ENCODE data around the gene RRP8. TPM values are rescaled to one million over a fixed set of nuclear protein-coding genes. Genes with fewer than 3 reads are reported as not detected.

The RRP8 gene
- total RNA-seq, 1 experiment from 2014 or later, result 10.1 TPM

- no peaks in the 10 kb centered on the region for H3K4me1 ChIP-seq (replicated peaks; ENCODE audit: insufficient read depth)
- no peaks in the 10 kb centered on the region for H3K27me3 ChIP-seq (ENCODE audit: insufficient read depth, low read depth)
- H3K4me2 ChIP-seq, result no peak overlapping the region
- no peak overlapping the region for H3K4me3 ChIP-seq
- no peak overlapping the region for H3K27ac ChIP-seq
- no peaks in the 10 kb centered on the region for H3K79me2 ChIP-seq (ENCODE audit: low read depth)
- POLR2A ChIA-PET (ENCODE audit: unreplicated experiment), result no interaction called here
- no peaks in the 10 kb centered on the region for H3K9me2 ChIP-seq (ENCODE audit: insufficient read depth)
- H3K9me3 ChIP-seq (ENCODE audit: insufficient read depth, low read depth), result no peaks in the 10 kb centered on the region
- H3F3A ChIP-seq (ENCODE audit: insufficient read depth, low read depth), result no peaks in the 10 kb centered on the region
- CTCF ChIA-PET, result no interaction called here
- H3K36me3 ChIP-seq (ENCODE audit: low read depth), result no peaks in the 10 kb centered on the region
- intact Hi-C loops (cut with micrococcal nuclease; ENCODE audit: unreplicated experiment), result no loop called here
- no TSS peak for BruUV-seq (replicated peaks)
- no peak for TF ChIP-seq CTCF (conservative IDR thresholded peaks at IDR 0.05)
- no peak for TF ChIP-seq EZH2 (IDR thresholded peaks at IDR 0.05; ENCODE audit: low read depth)
- no peak for DNase-seq
- H4K20me1 ChIP-seq (ENCODE audit: insufficient read depth), result no peaks in the 10 kb centered on the region
- H2AFZ ChIP-seq, result no peak overlapping the region
Observed at GRCh38 chr11:6565988-6566703, 37.3 kb downstream of the RRP8 start.

GRCh38 chr11:6565325-6565724 lies 38.1 kb downstream of the RRP8 start:
- intact Hi-C loops (cut with micrococcal nuclease; ENCODE audit: unreplicated experiment), result no loop called here
- no peak overlapping the region for H3K4me2 ChIP-seq
- no peak overlapping the region for H3K4me3 ChIP-seq
- no peaks in the 10 kb centered on the region for H3K36me3 ChIP-seq (ENCODE audit: low read depth)
- DNase-seq, result no peak
- H4K20me1 ChIP-seq (ENCODE audit: insufficient read depth), result no peaks in the 10 kb centered on the region
- POLR2A ChIA-PET (ENCODE audit: unreplicated experiment), result no interaction called here
- H3K9me2 ChIP-seq (ENCODE audit: insufficient read depth), result no peaks in the 10 kb centered on the region
- no peak overlapping the region for H2AFZ ChIP-seq
- H3K9me3 ChIP-seq (ENCODE audit: insufficient read depth, low read depth), result no peaks in the 10 kb centered on the region
- H3K79me2 ChIP-seq (ENCODE audit: low read depth), result no peaks in the 10 kb centered on the region
- no peak overlapping the region for H3K27ac ChIP-seq
- H3K27me3 ChIP-seq (ENCODE audit: insufficient read depth, low read depth), result no peaks in the 10 kb centered on the region
- CTCF ChIA-PET, result no interaction called here
- TF ChIP-seq EZH2 (IDR thresholded peaks at IDR 0.05; ENCODE audit: low read depth) (no peak), CTCF (conservative IDR thresholded peaks at IDR 0.05) (no peak)
- BruUV-seq (replicated peaks), result no TSS peak
- H3F3A ChIP-seq (ENCODE audit: insufficient read depth, low read depth), result no peaks in the 10 kb centered on the region
- H3K4me1 ChIP-seq (replicated peaks; ENCODE audit: insufficient read depth), result no peaks in the 10 kb centered on the region

- no peak for TF ChIP-seq CTCF (conservative IDR thresholded peaks at IDR 0.05)
- TF ChIP-seq EZH2 (IDR thresholded peaks at IDR 0.05; ENCODE audit: low read depth), result no peak
- no peak for DNase-seq
- ChIA-PET POLR2A (ENCODE audit: unreplicated experiment) (no interaction called here), CTCF (no interaction called here)
- Histone ChIP-seq H3K36me3 (ENCODE audit: low read depth) (no peaks in the 10 kb centered on the region), H3K9me3 (ENCODE audit: insufficient read depth, low read depth) (no peaks in the 10 kb centered on the region), H3K4me3 (no peak overlapping the region), H3K79me2 (ENCODE audit: low read depth) (no peaks in the 10 kb centered on the region), H3F3A (ENCODE audit: insufficient read depth, low read depth) (no peaks in the 10 kb centered on the region), H3K4me1 (replicated peaks; ENCODE audit: insufficient read depth) (no peaks in the 10 kb centered on the region), H2AFZ (no peak overlapping the region), H3K4me2 (no peak overlapping the region), H3K9me2 (ENCODE audit: insufficient read depth) (no peaks in the 10 kb centered on the region), H4K20me1 (ENCODE audit: insufficient read depth) (no peaks in the 10 kb centered on the region), H3K27ac (no peak overlapping the region), H3K27me3 (ENCODE audit: insufficient read depth, low read depth) (no peaks in the 10 kb centered on the region)
- intact Hi-C loops (cut with micrococcal nuclease; ENCODE audit: unreplicated experiment), result no loop called here
- BruUV-seq (replicated peaks), result no TSS peak
Observed at GRCh38 chr11:6563667-6564066, 39.7 kb downstream of the RRP8 start.
